GM23338 (cell line): Measurements from ENCODE around the gene SPATA9.

Source experiments
- CREB1 ChIP-seq: fragments of 250-450 bp; sonication (Bioruptor Pico); IDR thresholded peaks from 2 replicates; pipeline ENCODE4 v1.5.0; 2020; ENCODE audit warnings: low read depth, mild to moderate bottlenecking, moderate library complexity
- CTCF ChIP-seq, 2 experiments: fragments of 200-600 bp in 1 of 2; sonication (generic) in 1 of 2; conservative IDR thresholded peaks; 2 replicates each; pipeline versions ENCODE4 v1.5.1 to v1.6.1; 2016 to 2017; ENCODE audit warnings: antibody characterized with exemption in 2 of 2, low read depth in 2 of 2, mild to moderate bottlenecking in 2 of 2, moderate library complexity in 1 of 2
- EZH2 ChIP-seq: fragments of 200-600 bp; sonication (generic); IDR thresholded peaks from one replicate; pipeline ENCODE4 v1.8.0; 2017; ENCODE audit warnings: antibody characterized with exemption, mild to moderate bottlenecking, low read depth; ENCODE audit not compliant: unreplicated experiment
- EZH2phosphoT487 ChIP-seq: fragments of 200-600 bp; sonication (generic); IDR thresholded peaks from one replicate; pipeline ENCODE4 v1.8.1; 2018; ENCODE audit warnings: antibody characterized with exemption; ENCODE audit not compliant: unreplicated experiment
- JUNB ChIP-seq: IDR thresholded peaks from one replicate; pipeline ENCODE4 v1.6.1; 2016; ENCODE audit warnings: antibody characterized with exemption; ENCODE audit not compliant: unreplicated experiment
- NANOG ChIP-seq: IDR thresholded peaks from 2 replicates; pipeline ENCODE4 v1.6.1; 2016; ENCODE audit warnings: antibody characterized with exemption, borderline replicate concordance
- POLR2AphosphoS5 ChIP-seq: IDR thresholded peaks from 2 replicates; pipeline ENCODE4 v1.6.1; 2016; ENCODE audit warnings: antibody characterized with exemption, low read depth
- STAT1 ChIP-seq: IDR thresholded peaks from one replicate; pipeline ENCODE4 v1.6.1; 2016; ENCODE audit warnings: antibody characterized with exemption; ENCODE audit not compliant: unreplicated experiment
- ZNF114 ChIP-seq: fragments of 250-450 bp; sonication (Bioruptor Pico); IDR thresholded peaks from 2 replicates; pipeline ENCODE4 v1.5.0; 2020; ENCODE audit warnings: mild to moderate bottlenecking, moderate library complexity
- TF ChIP-seq, protein P1 (sequence below): IDR thresholded peaks from one replicate; pipeline ENCODE4 v1.6.1; 2018; ENCODE audit warnings: antibody characterized with exemption; ENCODE audit not compliant: unreplicated experiment
- TF ChIP-seq, protein P2 (sequence below): IDR thresholded peaks from 2 replicates; pipeline ENCODE4 v1.6.1; 2016; ENCODE audit warnings: antibody characterized with exemption

DNA sequence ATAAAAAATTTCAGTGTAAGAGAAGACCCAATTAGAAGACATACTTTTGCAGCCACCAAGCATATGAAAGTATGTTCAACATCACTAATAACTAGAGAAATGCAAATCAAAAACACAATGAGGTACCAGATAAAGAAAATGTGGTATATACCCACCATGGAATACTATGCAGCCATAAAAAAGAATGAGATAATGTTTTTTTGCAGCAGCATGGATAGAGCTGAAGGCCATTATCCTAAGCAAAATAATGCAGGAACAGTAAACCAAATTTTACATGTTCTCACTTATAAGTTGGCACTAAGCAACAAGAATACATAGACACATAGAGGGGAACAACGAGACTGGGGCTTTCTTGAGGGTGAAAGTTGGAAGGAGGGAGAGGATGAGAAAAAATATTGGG lies 6.9 kb upstream of the SPATA9 start:
- TF ChIP-seq CTCF (conservative IDR thresholded peaks at IDR 0.05; ENCODE audit: low read depth in 2 of 2) (no peak), ZNF114 (no peak), CREB1 (CRISPR knock-in tag) (no peak), EZH2 (no peak), NANOG (no peak), STAT1 (no peak), POLR2AphosphoS5 (no peak), EZH2phosphoT487 (no peak), JUNB (no peak)
- TF ChIP-seq, protein P1, sequence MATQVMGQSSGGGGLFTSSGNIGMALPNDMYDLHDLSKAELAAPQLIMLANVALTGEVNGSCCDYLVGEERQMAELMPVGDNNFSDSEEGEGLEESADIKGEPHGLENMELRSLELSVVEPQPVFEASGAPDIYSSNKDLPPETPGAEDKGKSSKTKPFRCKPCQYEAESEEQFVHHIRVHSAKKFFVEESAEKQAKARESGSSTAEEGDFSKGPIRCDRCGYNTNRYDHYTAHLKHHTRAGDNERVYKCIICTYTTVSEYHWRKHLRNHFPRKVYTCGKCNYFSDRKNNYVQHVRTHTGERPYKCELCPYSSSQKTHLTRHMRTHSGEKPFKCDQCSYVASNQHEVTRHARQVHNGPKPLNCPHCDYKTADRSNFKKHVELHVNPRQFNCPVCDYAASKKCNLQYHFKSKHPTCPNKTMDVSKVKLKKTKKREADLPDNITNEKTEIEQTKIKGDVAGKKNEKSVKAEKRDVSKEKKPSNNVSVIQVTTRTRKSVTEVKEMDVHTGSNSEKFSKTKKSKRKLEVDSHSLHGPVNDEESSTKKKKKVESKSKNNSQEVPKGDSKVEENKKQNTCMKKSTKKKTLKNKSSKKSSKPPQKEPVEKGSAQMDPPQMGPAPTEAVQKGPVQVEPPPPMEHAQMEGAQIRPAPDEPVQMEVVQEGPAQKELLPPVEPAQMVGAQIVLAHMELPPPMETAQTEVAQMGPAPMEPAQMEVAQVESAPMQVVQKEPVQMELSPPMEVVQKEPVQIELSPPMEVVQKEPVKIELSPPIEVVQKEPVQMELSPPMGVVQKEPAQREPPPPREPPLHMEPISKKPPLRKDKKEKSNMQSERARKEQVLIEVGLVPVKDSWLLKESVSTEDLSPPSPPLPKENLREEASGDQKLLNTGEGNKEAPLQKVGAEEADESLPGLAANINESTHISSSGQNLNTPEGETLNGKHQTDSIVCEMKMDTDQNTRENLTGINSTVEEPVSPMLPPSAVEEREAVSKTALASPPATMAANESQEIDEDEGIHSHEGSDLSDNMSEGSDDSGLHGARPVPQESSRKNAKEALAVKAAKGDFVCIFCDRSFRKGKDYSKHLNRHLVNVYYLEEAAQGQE, result no peak
- TF ChIP-seq, protein P2, sequence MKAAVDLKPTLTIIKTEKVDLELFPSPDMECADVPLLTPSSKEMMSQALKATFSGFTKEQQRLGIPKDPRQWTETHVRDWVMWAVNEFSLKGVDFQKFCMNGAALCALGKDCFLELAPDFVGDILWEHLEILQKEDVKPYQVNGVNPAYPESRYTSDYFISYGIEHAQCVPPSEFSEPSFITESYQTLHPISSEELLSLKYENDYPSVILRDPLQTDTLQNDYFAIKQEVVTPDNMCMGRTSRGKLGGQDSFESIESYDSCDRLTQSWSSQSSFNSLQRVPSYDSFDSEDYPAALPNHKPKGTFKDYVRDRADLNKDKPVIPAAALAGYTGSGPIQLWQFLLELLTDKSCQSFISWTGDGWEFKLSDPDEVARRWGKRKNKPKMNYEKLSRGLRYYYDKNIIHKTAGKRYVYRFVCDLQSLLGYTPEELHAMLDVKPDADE, result no peak
